ENCODE results near the gene TMEM176A.
"Not testable (repeated sequence)": the region's sequence is repeated elsewhere in the genome, so short reads cannot be mapped to it uniquely, and the experiment has no call there.

The TMEM176A gene

GRCh38 chr7:150788474-150789269, 11.9 kb upstream of the TMEM176A start:
- DNase-seq (ENCODE audit: low spot score): no peak

- DNase-seq (ENCODE audit: low spot score): no peak
Measured at GRCh38 chr7:150790416-150791075, 10.0 kb upstream of the TMEM176A start.

- no peak for DNase-seq (ENCODE audit: low spot score)
Measured at GRCh38 chr7:150791304-150791703, 9.3 kb upstream of the TMEM176A start.

- no peak for DNase-seq (ENCODE audit: low spot score)
Measured at GRCh38 chr7:150791746-150792452, 8.7 kb upstream of the TMEM176A start.

GRCh38 chr7:150793569-150794238, 6.9 kb upstream of the TMEM176A start:
- no peak for DNase-seq (ENCODE audit: low spot score)

GRCh38 chr7:150797661-150798060, 2.9 kb upstream of the TMEM176A start:
- DNase-seq (ENCODE audit: low spot score): no peak

- no peak for DNase-seq (ENCODE audit: low spot score)
Measured at GRCh38 chr7:150799156-150799555, 1.4 kb upstream of the TMEM176A start.

GRCh38 chr7:150799741-150800580, 608 bp upstream of the TMEM176A start, which contains the start of gene TMEM176B:
TMEM176B (minus strand) TSS chr7:150800364; CDS start chr7:150796569, 3,795 bp downstream.
- no peak for DNase-seq (ENCODE audit: low spot score)

- DNase-seq (ENCODE audit: low spot score): no peak
Measured at GRCh38 chr7:150801242-150801945, 825 bp downstream of the TMEM176A start.

- no peak for DNase-seq (ENCODE audit: low spot score)
Measured at GRCh38 chr7:150801946-150802771, 1.6 kb downstream of the TMEM176A start.

- no peak for DNase-seq (ENCODE audit: low spot score)
Measured at GRCh38 chr7:150803161-150803860, 2.7 kb downstream of the TMEM176A start.

- DNase-seq (ENCODE audit: low spot score): no peak
Measured at GRCh38 chr7:150804802-150805201, 4.2 kb downstream of the TMEM176A start.

- DNase-seq (ENCODE audit: low spot score): no peak
Measured at GRCh38 chr7:150805864-150806263, 5.3 kb downstream of the TMEM176A start.

- no peak for DNase-seq (ENCODE audit: low spot score)
Measured at GRCh38 chr7:150806454-150806853, 5.9 kb downstream of the TMEM176A start.

- DNase-seq (ENCODE audit: low spot score): no peak
Measured at GRCh38 chr7:150806863-150807262, 6.3 kb downstream of the TMEM176A start.

- not testable (repeated sequence) for DNase-seq (ENCODE audit: low spot score)
Measured at GRCh38 chr7:150807616-150808438, 7.3 kb downstream of the TMEM176A start.

GRCh38 chr7:150814328-150815001, 13.9 kb downstream of the TMEM176A start:
- no peak for DNase-seq (ENCODE audit: low spot score)

- DNase-seq (ENCODE audit: low spot score): no peak
Measured at GRCh38 chr7:150818971-150819370, 18.4 kb downstream of the TMEM176A start.
